GM12892 (cell line): ENCODE results near the gene RRAD.
"Not testable (repeated sequence)": the region's sequence is repeated elsewhere in the genome, so short reads cannot be mapped to it uniquely, and the experiment has no call there.

ENCODE experiments used
- DNase-seq: peaks from one replicate; pipeline ENCODE4 v3.0.0; 2011; ENCODE audit not compliant: insufficient read length
- FAIRE-seq: peaks from 2 replicates; lab custom pipeline; 2011; peaks lifted over from hg19 to GRCh38; lab: Jason Lieb, UNC
- POLR2A ChIP-seq: IDR thresholded peaks from 2 replicates; pipeline ENCODE4 v1.6.1; 2011; ENCODE audit warnings: low read depth, low read length, control low read depth
- POLR2AphosphoS5 ChIP-seq: IDR thresholded peaks from 2 replicates; pipeline ENCODE4 v1.6.1; 2011; ENCODE audit warnings: low read depth, low read length, control low read depth
- TAF1 ChIP-seq: IDR thresholded peaks from 2 replicates; pipeline ENCODE4 v1.6.1; 2011; ENCODE audit warnings: low read depth, mild to moderate bottlenecking, control low read depth, low read length, borderline replicate concordance

Gene RRAD

GRCh38 chr16:66959704-66960161 lies 34.4 kb upstream of the RRAD start:
- TF ChIP-seq TAF1: no peak
- TF ChIP-seq POLR2A: no peak
- no peak for TF ChIP-seq POLR2AphosphoS5
- no peak for FAIRE-seq
- no peak for DNase-seq

- FAIRE-seq (no peak), DNase-seq (no peak)
Measured at GRCh38 chr16:66958857-66959703, 33.7 kb upstream of the RRAD start.

GRCh38 chr16:66956154-66956457 lies 30.8 kb upstream of the RRAD start:
- DNase-seq: not testable (repeated sequence)

More at GRCh38 chr16:66958857-66959703, 33.7 kb upstream of the RRAD start:
- TF ChIP-seq POLR2A (no peak), TAF1 (no peak), POLR2AphosphoS5 (no peak)

GRCh38 chr16:66955363-66956153 lies 30.2 kb upstream of the RRAD start:
- not testable (repeated sequence) for DNase-seq, FAIRE-seq

More at GRCh38 chr16:66956154-66956457, 30.8 kb upstream of the RRAD start:
- FAIRE-seq: not testable (repeated sequence)

- peak; percentile 86 for FAIRE-seq
- no peak for TF ChIP-seq POLR2AphosphoS5
- DNase-seq: no peak
Measured at GRCh38 chr16:66954097-66954659, 28.8 kb upstream of the RRAD start.

GRCh38 chr16:66953462-66954096 lies 28.2 kb upstream of the RRAD start:
- TF ChIP-seq POLR2A (no peak), POLR2AphosphoS5 (no peak), TAF1 (no peak)
- FAIRE-seq (no peak), DNase-seq (no peak)

- FAIRE-seq (no peak), DNase-seq (no peak)
- TF ChIP-seq POLR2AphosphoS5: no peak
- no peak for TF ChIP-seq TAF1
- TF ChIP-seq POLR2A: no peak
Measured at GRCh38 chr16:66952430-66953110, 27.2 kb upstream of the RRAD start.

- DNase-seq (no peak), FAIRE-seq (no peak)
- TF ChIP-seq TAF1 (no peak), POLR2A (no peak), POLR2AphosphoS5 (no peak)
Measured at GRCh38 chr16:66950971-66951790, 25.8 kb upstream of the RRAD start.

- TF ChIP-seq TAF1: no peak
- no peak for TF ChIP-seq POLR2A
- no peak for TF ChIP-seq POLR2AphosphoS5
- DNase-seq (no peak), FAIRE-seq (peak; percentile 53)
Measured at GRCh38 chr16:66950437-66950836, 25.1 kb upstream of the RRAD start.

GRCh38 chr16:66949472-66949871 lies 24.1 kb upstream of the RRAD start:
- FAIRE-seq: no peak
- no peak for TF ChIP-seq POLR2A
- DNase-seq: no peak

- TF ChIP-seq POLR2AphosphoS5 (no peak), TAF1 (no peak), POLR2A (no peak)
- FAIRE-seq (no peak), DNase-seq (no peak)
Measured at GRCh38 chr16:66948837-66949225, 23.5 kb upstream of the RRAD start.
